GM23338 (cell line): ENCODE data around the gene ZNF578. TPM values are rescaled to one million over a fixed set of nuclear protein-coding genes. Genes with fewer than 3 reads are reported as not detected.

Source experiments
- ATAC-seq: fragments of 200-7000 bp; cut with Tn5 transposase; 3 replicates; pipeline ENCODE4 v1.9.1; 2020
- DNase-seq: peaks from one replicate; pipeline ENCODE4 v3.0.0-alpha.2; 2015; ENCODE audit warnings: low spot score
- H2AFZ ChIP-seq: fragments of 200-600 bp; sonication (generic); 2 replicates; pipeline ENCODE4 v1.8.0; 2016; ENCODE audit warnings: antibody characterized with exemption, mild to moderate bottlenecking, moderate library complexity
- H3F3A ChIP-seq: fragments of 200-600 bp; sonication (generic); replicated peaks from 2 replicates; pipeline ENCODE4 v1.8.0; 2017; ENCODE audit warnings: antibody characterized with exemption, mixed run types, low read depth
- H3K27ac ChIP-seq: fragments of 200-600 bp; sonication (generic); 2 replicates; pipeline ENCODE4 v1.6.1; 2016; ENCODE audit warnings: low read depth
- H3K27me3 ChIP-seq: fragments of 200-600 bp; sonication (generic); 2 replicates; pipeline ENCODE4 v1.8.0; 2016; ENCODE audit warnings: mild to moderate bottlenecking, mixed run types, moderate library complexity; ENCODE audit not compliant: insufficient read depth
- H3K36me3 ChIP-seq: fragments of 200-600 bp; sonication (generic); 2 replicates; pipeline ENCODE4 v1.8.0; 2016; ENCODE audit warnings: mild to moderate bottlenecking; ENCODE audit not compliant: insufficient read depth
- H3K4me1 ChIP-seq: fragments of 200-600 bp; sonication (generic); 2 replicates; pipeline ENCODE4 v1.8.0; 2016; ENCODE audit warnings: mild to moderate bottlenecking, moderate library complexity; ENCODE audit not compliant: insufficient read depth
- H3K4me2 ChIP-seq: fragments of 200-600 bp; sonication (generic); 2 replicates; pipeline ENCODE4 v1.7.1; 2017; ENCODE audit warnings: mixed run types
- H3K4me3 ChIP-seq: fragments of 200-600 bp; sonication (generic); 2 replicates; pipeline ENCODE4 v1.6.1; 2016; ENCODE audit warnings: mixed run types
- H3K79me2 ChIP-seq: fragments of 200-600 bp; sonication (generic); replicated peaks from 2 replicates; pipeline ENCODE4 v1.8.0; 2017; ENCODE audit warnings: mild to moderate bottlenecking; ENCODE audit not compliant: insufficient read depth
- H3K9me2 ChIP-seq: fragments of 200-600 bp; sonication (generic); 2 replicates; pipeline ENCODE4 v1.8.0; 2017; ENCODE audit not compliant: insufficient read depth
- H4K20me1 ChIP-seq: fragments of 200-600 bp; sonication (generic); replicated peaks from 2 replicates; pipeline ENCODE4 v1.8.0; 2017; ENCODE audit warnings: mild to moderate bottlenecking; ENCODE audit not compliant: insufficient read depth
- H3K27ac Mint-ChIP-seq: 2 replicates; pipeline ENCODE4 v1.8.0; 2020; ENCODE audit warnings: inconsistent platforms, mild to moderate bottlenecking, moderate library complexity, mixed read lengths
- H3K27me3 Mint-ChIP-seq: 3 replicates; pipeline ENCODE4 v1.8.0; 2022; ENCODE audit warnings: low read depth, mild to moderate bottlenecking, moderate library complexity, mixed read lengths, inconsistent platforms; ENCODE audit not compliant: insufficient read depth, poor library complexity
- H3K36me3 Mint-ChIP-seq: 3 replicates; pipeline ENCODE4 v1.8.0; 2021; ENCODE audit warnings: low read depth, mild to moderate bottlenecking, inconsistent platforms, moderate library complexity, mixed read lengths
- H3K4me1 Mint-ChIP-seq: 3 replicates; pipeline ENCODE4 v1.8.0; 2020; ENCODE audit warnings: mild to moderate bottlenecking, inconsistent platforms, mixed read lengths
- H3K4me3 Mint-ChIP-seq: 3 replicates; pipeline ENCODE4 v1.8.0; 2021; ENCODE audit warnings: moderate library complexity, mild to moderate bottlenecking, inconsistent platforms, mixed read lengths
- H3K9me3 Mint-ChIP-seq: 3 replicates; pipeline ENCODE4 v1.8.0; 2020; ENCODE audit warnings: moderate library complexity, mild to moderate bottlenecking, inconsistent platforms, mixed read lengths
- CREB1 ChIP-seq: fragments of 250-450 bp; sonication (Bioruptor Pico); IDR thresholded peaks from 2 replicates; pipeline ENCODE4 v1.5.0; 2020; ENCODE audit warnings: low read depth, mild to moderate bottlenecking, moderate library complexity
- EZH2 ChIP-seq: fragments of 200-600 bp; sonication (generic); IDR thresholded peaks from one replicate; pipeline ENCODE4 v1.8.0; 2017; ENCODE audit warnings: antibody characterized with exemption, mild to moderate bottlenecking, low read depth; ENCODE audit not compliant: unreplicated experiment
- JUNB ChIP-seq: IDR thresholded peaks from one replicate; pipeline ENCODE4 v1.6.1; 2016; ENCODE audit warnings: antibody characterized with exemption; ENCODE audit not compliant: unreplicated experiment
- NANOG ChIP-seq: IDR thresholded peaks from 2 replicates; pipeline ENCODE4 v1.6.1; 2016; ENCODE audit warnings: antibody characterized with exemption, borderline replicate concordance
- STAT1 ChIP-seq: IDR thresholded peaks from one replicate; pipeline ENCODE4 v1.6.1; 2016; ENCODE audit warnings: antibody characterized with exemption; ENCODE audit not compliant: unreplicated experiment
- ZNF114 ChIP-seq: fragments of 250-450 bp; sonication (Bioruptor Pico); IDR thresholded peaks from 2 replicates; pipeline ENCODE4 v1.5.0; 2020; ENCODE audit warnings: mild to moderate bottlenecking, moderate library complexity
- ZNF331 ChIP-seq: fragments of 250-450 bp; sonication (Bioruptor Pico); IDR thresholded peaks from 2 replicates; pipeline ENCODE4 v1.5.0; 2020; ENCODE audit warnings: low read depth, mild to moderate bottlenecking, moderate library complexity
- polyA plus RNA-seq: library from polyadenylated mRNA; unstranded; fragments of >200 nt; fragmentation: Nextera tagmentation; extraction: Ambion mirVana; gene quantifications from 2 replicates; pipeline ENCODE4 v1.2.1, GENCODE V29; 2016
- total RNA-seq: library from RNA; depleted of rRNA; stranded (reverse); fragments of >200 nt; shearing (Covaris generic); gene quantifications from 2 replicates; pipeline ENCODE4 v1.2.3, GENCODE V29; 2014
- TF ChIP-seq, protein P1 (sequence below): IDR thresholded peaks from 2 replicates; pipeline ENCODE4 v1.6.1; 2016; ENCODE audit warnings: antibody characterized with exemption
- TF ChIP-seq, protein P2 (sequence below), 2 experiments: fragments of 200-600 bp in 1 of 2; sonication (generic) in 1 of 2; conservative IDR thresholded peaks; 2 replicates each; pipeline versions ENCODE4 v1.5.1 to v1.6.1; 2016 to 2017; ENCODE audit warnings: antibody characterized with exemption in 2 of 2, low read depth in 2 of 2, mild to moderate bottlenecking in 2 of 2, moderate library complexity in 1 of 2

Gene ZNF578
- total and polyA plus RNA-seq, 2 experiments from 2014 or later, result 4.1 to 23.9 TPM

DNA sequence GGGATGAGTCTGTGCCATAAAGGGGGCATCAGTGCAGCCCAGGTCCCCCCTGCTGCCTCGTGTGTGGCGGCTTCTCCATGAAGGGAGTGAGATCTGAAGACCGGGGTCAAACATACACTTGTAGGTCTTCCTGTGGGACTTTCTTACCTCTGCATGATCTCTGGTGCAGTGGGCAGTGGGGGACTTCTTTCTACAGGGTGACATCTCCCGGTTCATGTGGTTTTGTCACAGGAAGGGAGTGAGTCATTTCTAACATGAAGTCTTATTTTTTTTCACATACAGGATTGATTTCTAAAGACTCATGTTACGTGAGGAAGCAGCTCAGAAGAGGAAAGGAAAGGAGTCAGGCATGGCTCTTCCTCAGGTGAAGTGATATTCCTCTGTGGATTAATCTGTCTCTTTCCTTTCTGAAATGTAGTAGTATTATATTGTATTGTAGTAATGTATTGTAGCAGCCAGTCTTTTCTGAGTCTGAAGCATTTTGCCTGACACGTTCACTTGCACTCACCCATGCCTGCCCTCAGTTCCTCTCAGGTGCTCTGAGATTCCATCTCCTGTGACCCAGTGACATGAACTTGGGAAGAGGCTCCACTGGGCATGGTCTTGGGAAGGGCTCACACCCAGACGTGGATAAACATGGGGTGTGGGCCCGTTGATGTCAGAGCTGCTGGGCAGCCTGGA lies 89.8 kb downstream of the ZNF578 start:
- Histone ChIP-seq H3K79me2 (peaks cover 16% of the 10 kb centered on the region), H2AFZ (no peak overlapping the region), H3K9me2 (no peaks in the 10 kb centered on the region), H3K4me2 (no peak overlapping the region), H3K4me3 (no peak overlapping the region), H3F3A (no peaks in the 10 kb centered on the region), H3K27ac (no peak overlapping the region), H4K20me1 (no peaks in the 10 kb centered on the region; the same call in 1 of the 2 replicates), H3K4me1 (no peaks in the 10 kb centered on the region), H3K36me3 (peaks cover 5% of the 10 kb centered on the region; the same call in 1 of the 2 replicates), H3K27me3 (no peaks in the 10 kb centered on the region)
- Mint-ChIP-seq H3K9me3 (no peaks in the 10 kb centered on the region), H3K27ac (no peak overlapping the region), H3K4me1 (no peaks in the 10 kb centered on the region), H3K4me3 (no peak overlapping the region), H3K27me3 (peaks cover 2% of the 10 kb centered on the region), H3K36me3 (peaks cover 27% of the 10 kb centered on the region)
- TF ChIP-seq NANOG (no peak), STAT1 (no peak), EZH2 (no peak), ZNF331 (CRISPR knock-in tag) (no peak), ZNF114 (CRISPR knock-in tag) (no peak), JUNB (no peak)
- DNase-seq, result no peak
- no peak for ATAC-seq

DNA sequence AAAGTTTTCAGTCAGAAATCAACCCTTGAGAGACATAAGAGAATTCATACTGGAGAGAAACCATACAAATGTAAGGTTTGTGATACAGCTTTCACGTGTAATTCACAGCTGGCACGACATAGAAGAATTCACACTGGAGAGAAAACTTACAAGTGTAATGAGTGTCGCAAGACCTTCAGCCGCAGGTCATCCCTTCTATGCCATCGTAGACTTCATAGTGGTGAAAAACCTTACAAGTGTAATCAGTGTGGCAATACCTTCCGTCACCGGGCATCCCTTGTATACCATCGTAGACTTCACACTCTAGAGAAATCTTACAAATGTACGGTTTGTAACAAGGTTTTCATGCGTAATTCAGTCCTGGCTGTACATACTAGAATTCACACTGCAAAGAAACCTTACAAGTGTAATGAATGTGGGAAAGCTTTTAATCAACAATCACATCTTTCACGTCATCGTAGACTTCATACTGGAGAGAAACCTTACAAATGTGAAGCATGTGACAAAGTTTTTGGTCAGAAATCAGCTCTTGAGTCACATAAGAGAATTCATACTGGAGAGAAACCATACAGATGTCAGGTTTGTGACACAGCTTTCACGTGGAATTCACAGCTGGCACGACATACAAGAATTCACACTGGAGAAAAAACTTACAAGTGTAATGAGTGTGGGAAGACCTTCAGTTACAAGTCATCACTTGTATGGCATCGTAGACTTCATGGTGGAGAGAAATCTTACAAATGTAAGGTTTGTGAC lies 101.0 kb downstream of the ZNF578 start:
- TF ChIP-seq, protein P1, sequence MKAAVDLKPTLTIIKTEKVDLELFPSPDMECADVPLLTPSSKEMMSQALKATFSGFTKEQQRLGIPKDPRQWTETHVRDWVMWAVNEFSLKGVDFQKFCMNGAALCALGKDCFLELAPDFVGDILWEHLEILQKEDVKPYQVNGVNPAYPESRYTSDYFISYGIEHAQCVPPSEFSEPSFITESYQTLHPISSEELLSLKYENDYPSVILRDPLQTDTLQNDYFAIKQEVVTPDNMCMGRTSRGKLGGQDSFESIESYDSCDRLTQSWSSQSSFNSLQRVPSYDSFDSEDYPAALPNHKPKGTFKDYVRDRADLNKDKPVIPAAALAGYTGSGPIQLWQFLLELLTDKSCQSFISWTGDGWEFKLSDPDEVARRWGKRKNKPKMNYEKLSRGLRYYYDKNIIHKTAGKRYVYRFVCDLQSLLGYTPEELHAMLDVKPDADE, result no peak
- TF ChIP-seq JUNB (no peak), CREB1 (no peak), ZNF114 (CRISPR knock-in tag) (no peak)
- TF ChIP-seq, protein P2, sequence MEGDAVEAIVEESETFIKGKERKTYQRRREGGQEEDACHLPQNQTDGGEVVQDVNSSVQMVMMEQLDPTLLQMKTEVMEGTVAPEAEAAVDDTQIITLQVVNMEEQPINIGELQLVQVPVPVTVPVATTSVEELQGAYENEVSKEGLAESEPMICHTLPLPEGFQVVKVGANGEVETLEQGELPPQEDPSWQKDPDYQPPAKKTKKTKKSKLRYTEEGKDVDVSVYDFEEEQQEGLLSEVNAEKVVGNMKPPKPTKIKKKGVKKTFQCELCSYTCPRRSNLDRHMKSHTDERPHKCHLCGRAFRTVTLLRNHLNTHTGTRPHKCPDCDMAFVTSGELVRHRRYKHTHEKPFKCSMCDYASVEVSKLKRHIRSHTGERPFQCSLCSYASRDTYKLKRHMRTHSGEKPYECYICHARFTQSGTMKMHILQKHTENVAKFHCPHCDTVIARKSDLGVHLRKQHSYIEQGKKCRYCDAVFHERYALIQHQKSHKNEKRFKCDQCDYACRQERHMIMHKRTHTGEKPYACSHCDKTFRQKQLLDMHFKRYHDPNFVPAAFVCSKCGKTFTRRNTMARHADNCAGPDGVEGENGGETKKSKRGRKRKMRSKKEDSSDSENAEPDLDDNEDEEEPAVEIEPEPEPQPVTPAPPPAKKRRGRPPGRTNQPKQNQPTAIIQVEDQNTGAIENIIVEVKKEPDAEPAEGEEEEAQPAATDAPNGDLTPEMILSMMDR (conservative IDR thresholded peaks at IDR 0.05; ENCODE audit: low read depth in 2 of 2), result no peak
- H2AFZ ChIP-seq, result no peak overlapping the region
- H3K4me2 ChIP-seq, result no peak overlapping the region
- Mint-ChIP-seq H3K4me3 (no peak overlapping the region), H3K36me3 (peaks cover 86% of the 10 kb centered on the region), H3K27me3 (no peaks in the 10 kb centered on the region), H3K9me3 (peaks cover 70% of the 10 kb centered on the region), H3K27ac (no peak overlapping the region), H3K4me1 (peaks cover 10% of the 10 kb centered on the region)
- H3K4me3 ChIP-seq, result no peak overlapping the region
- no peaks in the 10 kb centered on the region for H3K27me3 ChIP-seq
- ATAC-seq (no peak), DNase-seq (no peak)
- peaks cover 6% of the 10 kb centered on the region; the same call in 1 of the 2 replicates for H3F3A ChIP-seq
- H3K9me2 ChIP-seq, result no peaks in the 10 kb centered on the region
- peaks cover 10% of the 10 kb centered on the region for H3K4me1 ChIP-seq
- peaks cover 31% of the 10 kb centered on the region for H3K36me3 ChIP-seq
- H3K27ac ChIP-seq, result no peak overlapping the region
- H4K20me1 ChIP-seq, result no peaks in the 10 kb centered on the region; the same call in 1 of the 2 replicates
- 0 out of 2 replicates have a peak, but pooled peaks cover 3% of the 10 kb centered on the region for H3K79me2 ChIP-seq
